ENCODE measurements around the gene CD164L2.
A peak's percentile ranks its signal among the peaks of the same experiment; 100 is the strongest.
"Not testable (repeated sequence)": the region's sequence is repeated elsewhere in the genome, so short reads cannot be mapped to it uniquely, and the experiment has no call there.

CD164L2 gene

DNA sequence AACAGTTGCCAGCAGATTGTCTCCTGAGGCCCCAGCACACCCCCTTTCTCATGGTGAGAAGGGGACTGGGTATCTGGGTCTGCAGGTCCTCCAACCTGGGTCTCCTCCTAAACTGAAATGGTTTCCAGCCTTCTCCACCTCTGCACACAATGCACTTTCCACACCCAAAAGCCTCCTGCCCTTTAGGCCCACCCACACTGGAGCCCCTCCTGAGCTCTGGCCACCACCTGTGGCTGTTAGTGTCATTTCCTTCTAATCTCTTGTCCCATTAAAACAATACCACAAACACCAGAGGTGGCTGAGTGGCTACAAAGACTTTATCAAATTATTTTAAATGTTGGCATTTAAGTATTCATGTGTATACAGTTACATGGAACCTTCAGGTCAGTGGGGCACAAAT lies 20.8 kb upstream of the CD164L2 start:
- no peak for DNase-seq

DNA sequence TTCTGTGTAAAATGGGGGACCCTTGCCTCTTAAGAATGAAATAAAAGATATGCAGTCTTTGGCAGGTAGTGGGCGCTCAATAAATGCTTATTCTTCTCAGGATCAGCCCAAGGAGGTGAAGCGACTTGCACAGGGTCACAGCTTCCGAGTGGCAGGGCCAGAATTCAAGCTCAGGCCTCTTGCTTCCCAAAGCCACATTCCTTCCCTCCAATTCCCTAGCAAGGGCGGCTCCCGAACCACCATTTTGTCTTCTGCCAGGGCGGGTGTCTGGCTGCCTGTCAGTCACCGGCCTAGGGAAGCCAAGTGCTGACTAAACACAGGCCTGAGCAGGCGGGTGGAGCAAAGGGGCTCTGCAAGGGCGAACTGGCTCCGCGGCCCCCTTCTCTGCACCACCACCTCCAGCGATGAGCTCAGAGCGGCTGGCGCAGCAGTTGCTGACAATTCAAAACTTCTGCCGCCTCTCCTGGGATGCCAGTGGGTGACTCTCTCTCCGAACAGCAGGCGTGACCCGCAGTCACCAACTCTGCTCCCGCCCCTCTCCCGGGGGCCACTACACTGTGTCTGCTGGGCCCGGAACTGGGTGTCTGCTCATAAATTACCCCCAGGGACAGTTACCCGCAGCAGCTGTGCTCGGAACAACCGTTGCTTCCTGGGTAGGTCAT lies 20.1 kb upstream of the CD164L2 start:
- DNase-seq: peak; percentile 26 to 58

DNA sequence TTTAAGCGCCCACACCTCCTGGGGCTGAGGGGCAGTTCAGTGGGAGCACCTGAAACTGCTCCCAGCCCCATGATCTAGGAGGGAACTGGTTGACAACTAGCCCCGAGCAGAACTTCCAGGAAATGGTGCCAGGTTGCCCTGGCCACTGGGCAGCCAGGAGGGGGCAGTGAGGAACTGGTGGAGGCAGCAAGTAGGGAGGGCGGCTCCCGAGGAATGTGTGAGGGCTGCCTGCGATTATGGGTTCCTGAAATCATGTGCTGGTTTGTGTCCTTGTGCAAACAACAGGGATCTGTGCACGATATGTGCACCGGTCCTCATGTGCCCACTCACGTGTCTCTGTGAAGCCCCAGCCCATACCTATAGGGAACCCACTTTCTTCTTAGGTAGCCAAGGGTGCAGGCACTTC lies 19.2 kb upstream of the CD164L2 start:
- DNase-seq: peak; percentile 11 to 38

DNA sequence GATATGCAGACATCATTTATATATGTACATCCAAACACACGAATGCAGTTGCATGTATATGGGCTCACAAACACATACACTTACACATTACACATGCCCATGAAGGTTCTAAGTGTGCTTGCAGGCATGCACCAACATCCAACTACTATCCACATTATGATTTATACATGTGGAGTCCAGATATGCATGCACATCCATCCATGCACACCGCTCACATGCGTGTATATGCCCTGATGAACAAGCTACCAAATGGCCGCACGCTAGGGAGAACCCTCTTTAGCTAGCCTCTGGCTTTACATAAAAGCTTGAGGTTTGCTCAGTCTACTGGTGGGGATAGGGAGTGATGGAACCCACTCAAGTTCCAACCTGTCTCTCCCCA lies 17.8 kb upstream of the CD164L2 start:
- DNase-seq: no peak

DNA sequence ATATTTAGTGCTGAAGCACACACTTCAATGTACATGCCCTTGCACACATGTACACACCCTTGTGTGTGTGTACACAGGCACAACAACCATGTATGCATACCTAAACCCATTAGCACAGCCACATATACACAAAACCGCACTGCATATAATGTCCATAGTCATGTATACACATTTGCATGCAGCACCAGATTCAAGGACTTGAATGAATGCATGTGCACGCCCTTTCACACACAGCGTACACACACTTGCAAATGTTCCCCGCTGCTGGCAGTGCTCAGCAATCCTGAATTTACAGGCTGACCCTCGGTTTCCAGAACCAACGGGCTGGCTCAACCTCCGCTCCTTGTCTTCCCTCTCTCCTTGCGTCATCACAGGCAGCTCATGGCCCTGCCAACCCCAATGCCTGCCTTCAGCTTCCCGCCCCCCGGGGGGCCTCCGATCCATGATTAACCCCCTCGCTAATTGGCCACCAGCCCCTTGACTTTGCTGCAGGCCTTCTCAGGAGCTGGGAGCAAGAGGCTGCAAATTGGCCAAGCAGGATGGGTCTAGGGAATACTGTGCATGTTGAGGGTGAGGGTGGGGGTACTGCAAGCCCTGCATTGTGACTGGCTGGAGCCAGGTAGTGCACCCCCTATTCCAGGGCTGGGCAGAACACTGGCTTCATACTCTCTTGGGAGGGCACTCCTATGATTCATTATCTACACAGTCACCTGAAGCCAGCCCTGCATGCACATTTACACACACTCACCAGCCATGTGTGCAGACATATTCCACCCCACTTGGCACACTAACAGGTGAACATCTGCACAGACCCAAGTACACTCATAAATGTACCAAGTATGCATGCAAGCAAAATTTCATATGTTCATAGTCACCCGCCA lies 17.2 kb upstream of the CD164L2 start:
- DNase-seq: no peak

DNA sequence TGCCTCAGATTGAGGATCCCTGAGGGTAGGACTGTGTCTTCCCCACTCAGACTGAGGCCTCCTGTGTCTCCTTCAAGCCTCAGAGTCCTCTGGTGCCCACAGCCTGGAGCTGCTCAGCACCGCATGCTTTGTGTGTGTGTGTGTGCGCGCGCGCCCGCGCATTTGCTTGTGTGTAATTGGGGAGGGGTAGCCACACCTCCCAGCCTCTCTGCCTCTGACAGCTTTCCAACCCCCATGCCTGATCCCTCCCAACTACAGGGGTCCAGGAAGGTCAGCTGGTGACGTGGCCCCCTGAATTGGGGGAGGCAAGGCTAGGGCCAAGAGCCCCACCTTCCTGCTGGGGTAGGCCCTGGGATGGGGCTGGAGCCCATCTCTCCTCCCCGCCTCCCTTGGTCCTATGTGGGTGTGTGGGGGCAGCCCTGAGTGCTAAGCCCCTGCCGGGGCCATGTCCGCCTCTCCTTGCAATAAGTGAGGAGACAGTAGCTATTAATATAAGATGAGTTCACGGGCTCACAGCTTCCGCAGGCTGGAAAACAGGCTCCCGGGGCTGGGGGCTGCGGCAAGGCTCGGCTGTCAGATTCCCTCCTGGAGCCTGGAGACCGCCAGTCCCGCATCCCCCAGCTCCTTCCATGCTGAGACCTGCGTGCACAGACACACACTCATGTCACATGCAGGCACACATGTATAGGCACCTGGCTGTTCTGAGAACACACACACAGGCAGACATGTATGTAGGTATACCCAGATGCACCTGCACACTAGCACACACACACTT lies 16.3 kb upstream of the CD164L2 start:
- no peak for DNase-seq

DNA sequence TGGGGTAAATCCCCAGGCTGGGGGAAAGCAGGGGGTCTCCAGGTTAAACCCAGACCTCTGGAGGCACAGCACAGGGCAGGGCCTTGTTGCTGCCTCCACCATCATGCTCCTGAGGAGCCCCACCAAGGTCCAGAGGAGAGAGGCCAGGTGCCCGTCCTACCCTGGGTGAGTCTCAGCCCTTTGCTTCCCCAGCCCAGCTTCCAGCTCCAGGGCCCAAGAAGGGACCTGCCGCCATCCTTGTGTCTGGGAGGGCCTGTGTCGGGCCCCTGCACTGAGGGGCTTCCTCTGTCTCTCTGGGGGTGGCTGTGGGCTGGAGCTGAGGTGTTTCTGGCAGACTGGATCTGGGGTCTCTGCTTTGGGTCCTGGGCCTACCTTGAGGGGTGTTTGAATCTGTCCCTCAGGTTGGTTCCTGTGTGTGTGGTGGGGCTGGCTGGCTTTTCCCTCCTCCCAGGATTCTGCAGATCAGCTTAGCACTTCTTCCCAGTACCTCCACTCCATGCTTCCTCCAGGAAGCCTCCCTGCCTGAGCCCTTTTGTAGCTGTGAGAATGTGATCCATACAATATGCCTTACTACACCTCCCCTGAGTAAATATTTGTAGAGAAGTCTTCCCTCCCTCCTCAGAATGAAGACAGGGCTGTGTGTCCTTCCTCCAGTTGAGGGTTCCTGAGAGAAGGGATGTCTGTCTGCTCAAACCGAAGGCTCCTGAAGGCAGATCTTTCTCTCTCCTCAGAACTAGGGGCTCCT lies 15.4 kb upstream of the CD164L2 start:
- DNase-seq: no peak

DNA sequence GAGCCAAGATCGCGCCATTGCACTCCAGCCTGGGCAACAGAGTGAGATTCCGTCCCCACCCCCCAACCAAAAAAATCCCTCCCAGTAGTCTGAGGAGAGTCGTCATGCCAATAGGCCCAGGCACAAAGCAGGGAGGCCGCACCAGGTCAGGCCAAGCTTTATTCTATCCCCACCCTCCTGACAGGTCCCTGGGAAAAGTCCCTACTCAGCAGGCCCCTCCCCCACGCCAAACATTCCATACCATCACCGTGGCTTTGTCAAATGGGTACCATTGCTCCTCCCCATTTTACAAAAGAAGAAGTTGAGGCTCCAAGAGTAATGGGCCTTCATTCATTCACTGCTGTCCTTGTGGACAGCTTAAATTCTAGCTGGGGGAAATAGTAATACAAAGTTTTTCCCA lies 14.6 kb upstream of the CD164L2 start:
- no peak for DNase-seq

DNA sequence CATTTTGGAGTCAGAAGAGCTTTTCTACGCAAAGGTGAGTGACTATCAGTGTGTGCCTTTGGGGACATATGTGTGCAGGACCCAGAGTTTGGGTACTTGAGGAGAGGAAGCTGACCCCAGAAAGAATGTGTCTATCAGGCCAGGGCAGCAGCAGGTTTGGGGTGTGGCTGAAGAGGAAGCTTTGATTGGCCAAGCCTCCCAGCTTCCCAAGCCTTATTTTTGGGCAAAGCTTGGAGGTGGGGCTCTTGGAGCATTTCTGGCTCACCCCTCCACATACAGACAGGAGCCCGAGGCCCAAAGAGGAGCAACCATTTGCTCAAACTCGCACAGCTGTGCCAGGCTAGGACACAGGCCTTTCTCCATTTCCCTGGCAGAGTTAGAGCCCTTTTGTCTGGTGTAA lies 14.0 kb upstream of the CD164L2 start:
- no peak for DNase-seq

DNA sequence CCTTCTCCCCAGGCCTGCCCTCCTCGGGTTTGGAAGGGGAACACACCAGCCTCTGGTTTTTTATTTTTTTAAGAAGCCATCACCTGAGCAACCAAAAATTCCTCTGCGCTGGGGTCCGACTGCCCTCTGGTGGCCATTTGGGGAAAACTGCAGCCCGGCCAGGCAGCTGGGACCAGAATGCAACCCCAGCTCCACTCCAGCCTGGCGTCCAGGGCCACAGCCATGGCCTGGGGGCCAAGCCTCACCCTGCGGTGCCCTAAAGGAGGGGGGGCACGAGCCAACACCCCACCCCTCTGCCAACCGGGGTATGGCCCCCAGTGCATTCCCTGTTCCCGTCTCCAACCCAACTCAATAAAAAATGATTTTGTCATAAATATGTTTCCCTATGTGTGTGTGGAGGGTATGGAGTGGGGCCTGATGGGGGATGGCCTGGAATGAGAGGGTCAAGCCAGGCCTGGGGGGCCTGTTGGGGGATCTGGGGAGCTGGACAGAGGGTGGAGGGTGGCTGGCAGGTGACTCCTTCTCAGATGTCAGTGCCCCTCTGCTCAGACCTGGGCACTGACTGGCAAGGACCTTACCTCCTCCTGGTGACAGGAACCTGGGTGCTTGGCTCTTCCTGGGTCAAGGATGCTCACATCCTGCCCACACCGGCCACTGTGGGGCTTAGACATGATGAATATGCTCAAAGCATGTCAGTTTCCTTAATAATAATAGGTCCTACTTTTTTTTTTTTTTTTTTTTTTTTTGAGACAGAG lies 12.5 kb upstream of the CD164L2 start:
- peak; percentile 87 to 89 for DNase-seq

DNA sequence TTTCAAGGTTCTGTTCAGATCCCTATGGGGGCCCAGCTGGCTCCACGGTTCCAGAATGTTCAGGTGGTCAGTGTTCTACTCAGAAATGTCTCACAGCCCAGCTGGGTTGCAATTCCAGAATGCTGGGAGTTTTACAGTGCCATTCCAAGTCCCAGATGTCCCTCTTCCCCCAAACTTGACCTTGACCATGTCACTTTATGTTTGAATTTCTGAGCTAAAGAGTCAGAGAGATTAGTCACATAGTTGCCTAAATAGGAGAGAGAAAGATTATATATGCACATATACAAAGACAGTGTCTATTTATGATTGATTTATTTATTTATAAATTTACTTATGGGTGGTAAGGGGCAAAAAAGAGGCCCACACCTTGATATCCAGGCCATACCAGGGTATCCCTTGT lies 11.8 kb upstream of the CD164L2 start:
- no peak for DNase-seq

DNA sequence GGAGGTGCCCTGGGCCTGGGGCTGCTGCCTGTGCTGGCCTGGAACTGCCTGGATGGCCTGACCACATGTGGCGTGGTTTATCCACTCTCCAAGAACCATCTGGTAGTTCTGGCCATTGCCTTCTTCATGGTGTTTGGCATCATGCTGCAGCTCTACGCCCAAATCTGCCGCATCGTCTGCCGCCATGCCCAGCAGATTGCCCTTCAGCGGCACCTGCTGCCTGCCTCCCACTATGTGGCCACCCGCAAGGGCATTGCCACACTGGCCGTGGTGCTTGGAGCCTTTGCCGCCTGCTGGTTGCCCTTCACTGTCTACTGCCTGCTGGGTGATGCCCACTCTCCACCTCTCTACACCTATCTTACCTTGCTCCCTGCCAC lies 11.1 kb upstream of the CD164L2 start:
- no peak for DNase-seq

DNA sequence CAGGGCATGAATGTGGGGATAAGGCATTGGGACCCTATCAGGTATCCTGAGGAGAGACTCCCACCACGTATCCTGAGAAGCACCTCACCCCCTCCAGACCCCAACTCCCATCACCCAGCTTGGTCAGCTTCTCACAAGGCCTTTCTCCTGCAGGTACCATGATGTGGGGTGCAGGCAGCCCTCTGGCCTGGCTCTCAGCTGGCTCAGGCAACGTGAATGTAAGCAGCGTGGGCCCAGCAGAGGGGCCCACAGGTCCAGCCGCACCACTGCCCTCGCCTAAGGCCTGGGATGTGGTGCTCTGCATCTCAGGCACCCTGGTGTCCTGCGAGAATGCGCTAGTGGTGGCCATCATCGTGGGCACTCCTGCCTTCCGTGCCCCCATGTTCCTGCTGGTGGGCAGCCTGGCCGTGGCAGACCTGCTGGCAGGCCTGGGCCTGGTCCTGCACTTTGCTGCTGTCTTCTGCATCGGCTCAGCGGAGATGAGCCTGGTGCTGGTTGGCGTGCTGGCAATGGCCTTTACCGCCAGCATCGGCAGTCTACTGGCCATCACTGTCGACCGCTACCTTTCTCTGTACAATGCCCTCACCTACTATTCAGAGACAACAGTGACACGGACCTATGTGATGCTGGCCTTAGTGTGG lies 10.6 kb upstream of the CD164L2 start:
- DNase-seq: no peak

DNA sequence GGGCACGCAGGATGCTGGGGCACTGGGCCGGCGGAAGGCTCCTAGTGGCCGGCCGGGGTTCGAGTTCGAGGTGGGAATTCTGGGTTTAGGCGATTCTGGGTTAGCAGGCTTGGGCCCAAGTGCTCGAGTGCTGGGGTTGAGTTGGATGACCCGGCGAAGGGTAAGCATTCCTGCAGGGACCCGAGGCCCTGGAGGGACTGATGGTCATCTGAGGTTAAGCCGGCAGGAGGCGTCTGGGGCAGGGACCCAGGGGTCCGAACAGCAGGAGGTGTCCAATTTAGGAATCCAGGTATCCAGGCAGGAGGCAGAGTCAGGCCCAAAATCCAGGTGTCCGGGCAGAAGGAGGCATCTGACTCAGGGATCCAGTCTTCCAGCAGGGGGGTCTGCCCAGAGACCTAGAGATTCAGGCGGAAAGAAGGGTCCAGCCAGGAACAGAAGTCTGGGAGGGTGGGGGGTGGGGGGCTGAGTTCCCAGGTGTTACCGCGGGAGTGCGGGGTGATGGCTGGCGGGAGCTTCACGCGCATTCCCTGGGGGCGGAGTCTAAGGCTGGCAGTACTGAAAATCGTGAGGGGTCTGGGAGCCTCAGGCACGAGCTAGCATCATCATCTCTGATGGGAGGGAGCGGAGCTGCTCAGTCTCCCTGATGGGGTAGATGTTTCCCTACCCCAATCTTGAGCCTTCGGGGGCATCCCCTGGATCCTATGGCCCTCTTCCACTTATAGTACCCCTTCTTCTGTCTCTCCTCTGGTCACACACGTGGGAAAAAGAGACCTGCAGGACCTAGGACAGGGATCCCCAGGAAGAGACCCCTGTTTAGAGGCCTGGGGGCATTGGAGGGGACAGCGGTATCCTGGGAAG lies 9.9 kb upstream of the CD164L2 start:
- DNase-seq: no peak

DNA sequence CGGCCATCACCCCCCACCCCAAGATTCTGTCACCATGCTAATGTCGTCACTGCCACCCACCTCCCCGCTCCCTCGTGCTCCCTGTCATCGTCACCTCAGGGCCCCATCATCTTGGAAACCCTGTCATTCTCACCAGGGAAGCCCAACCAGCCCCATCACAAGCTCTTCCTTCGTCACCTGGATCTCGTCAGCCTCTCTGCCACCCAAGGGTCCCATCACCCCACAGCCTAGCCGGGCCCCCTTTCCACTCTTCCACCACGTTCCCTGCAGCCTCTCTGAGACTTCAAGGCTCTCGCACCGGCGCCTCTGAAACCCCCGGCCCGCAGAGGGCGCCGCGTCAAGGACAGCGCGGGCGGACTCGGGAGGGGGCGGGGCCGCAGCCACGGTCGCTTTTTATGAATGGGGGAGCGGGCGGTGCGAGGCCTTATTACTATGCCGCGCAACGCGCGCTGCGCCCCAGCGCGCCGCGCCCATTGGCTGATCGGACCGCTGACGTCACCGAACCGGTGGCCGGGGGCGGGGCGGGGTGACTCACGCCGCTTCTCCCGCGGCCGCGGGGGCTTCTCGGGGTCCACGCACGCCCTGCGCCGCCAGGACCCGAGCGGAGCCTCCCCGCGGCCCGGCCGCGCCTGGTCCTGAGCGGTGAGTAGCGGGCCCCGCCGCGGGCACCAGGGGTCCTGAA lies 9.1 kb upstream of the CD164L2 start, which contains the start of gene GPR3:
Gene GPR3, plus strand, starts transcription at position 527 of the 682 bp plus-strand sequence. CDS start 1,177 bp downstream, outside the sequence.
- peak; percentile 93 to 94 for DNase-seq

DNA sequence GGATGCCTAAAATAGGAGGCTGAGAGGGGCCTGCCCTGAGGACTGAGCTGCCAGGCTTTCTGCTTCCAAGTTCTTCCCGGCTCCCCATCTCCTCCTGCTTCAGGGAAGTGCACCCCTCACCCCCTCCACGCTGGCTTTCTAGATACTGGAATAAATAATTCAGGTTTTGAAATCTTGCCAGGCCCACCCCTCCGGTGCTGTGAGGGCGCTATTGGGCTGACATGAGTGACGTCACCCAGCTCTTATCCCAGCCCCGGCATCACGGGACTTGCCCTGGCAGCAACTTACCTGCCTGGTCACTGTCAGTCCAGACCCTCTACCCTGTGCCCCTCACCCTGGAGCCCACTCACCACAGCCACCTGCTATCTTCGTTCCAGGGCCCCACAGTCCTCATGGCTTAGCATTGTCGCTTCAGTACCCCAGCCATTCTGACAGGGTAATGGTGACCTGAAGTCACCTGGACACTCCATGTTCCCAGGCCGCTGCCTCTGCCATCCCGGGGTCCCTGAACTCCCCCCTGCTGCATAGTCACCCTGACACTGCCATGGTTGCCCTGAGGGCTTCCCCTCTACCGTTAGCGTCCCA lies 8.5 kb upstream of the CD164L2 start:
- peak; percentile 36 for DNase-seq

DNA sequence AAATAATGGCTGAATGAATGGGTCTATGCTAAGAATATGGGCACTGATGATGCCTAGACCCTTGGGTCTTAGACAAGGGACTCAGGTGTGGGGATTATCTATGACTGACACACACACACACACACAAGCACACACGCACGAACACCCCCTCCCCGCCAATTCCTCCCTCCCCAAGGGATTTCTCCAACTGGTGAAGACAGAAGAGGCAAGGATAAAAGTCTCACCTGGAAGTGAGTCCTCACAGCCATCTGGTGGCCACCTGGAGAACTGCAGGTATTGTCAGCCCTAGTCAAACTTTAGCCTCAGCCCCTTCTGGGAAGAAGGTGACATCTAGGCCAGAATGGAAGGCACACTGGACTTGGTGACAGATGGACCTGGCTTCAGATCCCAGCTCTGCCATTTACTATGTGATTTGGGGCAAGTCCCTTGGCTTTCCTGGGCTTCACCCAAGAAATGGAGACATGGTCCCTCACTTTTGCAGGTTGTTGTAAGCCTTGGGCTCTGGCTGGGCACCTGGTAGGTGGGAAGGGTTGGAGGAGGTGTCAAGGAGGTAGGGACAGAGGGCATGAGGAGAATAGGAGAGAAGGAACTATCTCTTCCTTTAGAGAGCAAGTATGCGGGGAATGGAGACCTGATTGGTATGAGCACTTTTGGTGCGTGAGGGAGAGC lies 5.3 kb upstream of the CD164L2 start:
- DNase-seq: peak; percentile 73 to 81

DNA sequence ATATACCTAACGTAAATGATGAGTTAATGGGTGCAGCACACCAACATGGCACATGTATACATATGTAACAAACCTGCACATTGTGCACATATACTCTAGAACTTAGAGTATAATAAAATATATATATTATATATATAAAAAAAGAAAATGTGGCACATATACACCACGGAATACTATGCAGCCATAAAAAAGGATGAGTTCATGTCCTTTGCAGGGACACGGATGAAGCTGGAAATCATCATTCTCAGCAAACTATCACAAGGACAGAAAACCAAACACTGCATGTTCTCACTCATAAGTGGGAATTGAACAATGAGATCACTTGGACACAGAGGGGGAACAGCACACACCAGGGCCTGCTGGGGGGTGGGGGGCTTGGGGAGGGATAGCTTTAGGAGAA lies 1.7 kb upstream of the CD164L2 start:
- not testable (repeated sequence) for DNase-seq

DNA sequence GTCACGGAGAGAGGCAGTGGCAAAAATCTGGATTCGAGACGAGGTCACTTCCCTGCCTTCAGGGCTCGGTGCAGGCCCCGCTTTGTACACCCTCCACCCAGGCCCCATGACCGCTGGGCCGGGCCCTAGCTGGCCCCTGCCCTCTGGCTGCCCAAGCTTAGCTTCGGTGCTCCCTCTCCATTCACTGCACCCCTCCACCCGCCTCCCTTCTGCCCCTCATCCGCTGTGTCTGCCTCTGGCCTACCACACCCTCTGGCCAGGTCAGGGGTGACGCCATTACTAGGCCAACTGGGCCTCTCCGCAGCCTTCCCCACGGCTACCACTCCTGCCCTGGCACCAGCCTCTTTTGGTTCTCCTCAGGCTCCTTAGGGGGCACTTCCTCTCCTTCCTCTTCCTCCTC lies 528 bp upstream of the CD164L2 start:
- DNase-seq: no peak
